ENCODE measurements around the gene ABHD12.

Gene ABHD12

GRCh38 chr20:25374842-25375241 lies 15.8 kb downstream of the ABHD12 start:
- Histone ChIP-seq H3K23ac (ENCODE audit: low read length) (no peak overlapping the region), H2BK15ac (replicated peaks; ENCODE audit: low read depth) (no peak overlapping the region), H3K79me1 (ENCODE audit: low read length) (peaks cover 22% of the 10 kb centered on the region), H2BK120ac (ENCODE audit: low read depth, low read length) (no peak overlapping the region), H4K5ac (ENCODE audit: low read length) (no peak overlapping the region), H3K4me2 (ENCODE audit: low read length) (no peak overlapping the region), H3K27me3 (ENCODE audit: insufficient read depth, low read length, poor library complexity) (no peaks in the 10 kb centered on the region), H2AK5ac (ENCODE audit: low read length) (no peak overlapping the region), H2BK5ac (ENCODE audit: low read length) (no peak overlapping the region), H3K4me1 (ENCODE audit: control insufficient read depth, low read depth, low read length) (no peaks in the 10 kb centered on the region), H3K27ac (ENCODE audit: low read depth, low read length) (no peak overlapping the region), H3K4me3 (ENCODE audit: low read length) (no peak overlapping the region), H3K18ac (ENCODE audit: low read length) (no peak overlapping the region), H3K36me3 (ENCODE audit: control insufficient read depth, insufficient read depth, low read length) (no peaks in the 10 kb centered on the region), H3K9ac (ENCODE audit: low read length) (no peak overlapping the region), H3K56ac (ENCODE audit: low read length) (no peak overlapping the region), H3K4ac (ENCODE audit: low read depth, low read length) (no peak overlapping the region), H4K8ac (ENCODE audit: low read depth, low read length) (no peak overlapping the region), H3K79me2 (ENCODE audit: control insufficient read depth, insufficient read depth, low read length) (peaks cover 22% of the 10 kb centered on the region)
- WGBS (ENCODE audit: extremely low coverage, insufficient coverage, low lambda C conversion rate) = no CpG with 5 or more reads among the region's 2 CpGs
- DNase-seq = no peak

- Histone ChIP-seq H3K27ac (ENCODE audit: low read depth, low read length) (no peak overlapping the region), H2BK5ac (ENCODE audit: low read length) (no peak overlapping the region), H4K5ac (ENCODE audit: low read length) (no peak overlapping the region), H3K4me1 (ENCODE audit: control insufficient read depth, low read depth, low read length) (no peaks in the 10 kb centered on the region), H3K4me3 (ENCODE audit: low read length) (no peak overlapping the region), H3K4me2 (ENCODE audit: low read length) (no peak overlapping the region), H2BK15ac (replicated peaks; ENCODE audit: low read depth) (no peak overlapping the region), H3K56ac (ENCODE audit: low read length) (no peak overlapping the region), H3K79me2 (ENCODE audit: control insufficient read depth, insufficient read depth, low read length) (peaks cover 18% of the 10 kb centered on the region), H3K23ac (ENCODE audit: low read length) (no peak overlapping the region), H3K79me1 (ENCODE audit: low read length) (peaks cover 27% of the 10 kb centered on the region), H3K18ac (ENCODE audit: low read length) (no peak overlapping the region), H2BK120ac (ENCODE audit: low read depth, low read length) (no peak overlapping the region), H3K4ac (ENCODE audit: low read depth, low read length) (no peak overlapping the region), H3K9ac (ENCODE audit: low read length) (no peak overlapping the region), H4K8ac (ENCODE audit: low read depth, low read length) (no peak overlapping the region), H3K27me3 (ENCODE audit: insufficient read depth, low read length, poor library complexity) (no peaks in the 10 kb centered on the region), H2AK5ac (ENCODE audit: low read length) (no peak overlapping the region), H3K36me3 (ENCODE audit: control insufficient read depth, insufficient read depth, low read length) (no peaks in the 10 kb centered on the region)
- no CpG with 5 or more reads among the region's 10 CpGs for WGBS (ENCODE audit: extremely low coverage, insufficient coverage, low lambda C conversion rate)
- no peak for DNase-seq
Measured at GRCh38 chr20:25372584-25373336, 17.9 kb downstream of the ABHD12 start.

DNA sequence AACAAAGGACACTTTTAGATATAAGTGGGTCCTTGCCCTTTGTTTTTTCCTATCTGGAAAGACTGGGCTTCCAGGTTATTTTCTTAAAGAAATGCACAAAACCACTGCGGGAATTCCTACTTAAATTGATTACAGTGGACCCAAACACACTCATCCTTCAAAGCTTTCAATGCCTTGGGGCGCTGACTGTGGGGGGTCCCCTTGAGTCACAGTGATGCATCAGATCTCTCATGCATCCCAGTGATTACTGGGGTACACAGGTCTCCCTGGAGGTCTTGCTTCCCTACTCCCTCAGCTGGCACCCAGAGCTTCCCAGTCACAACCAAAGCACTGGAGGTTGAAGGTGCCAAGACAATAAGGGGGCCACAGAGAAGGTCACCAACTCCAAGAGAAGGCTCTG lies 20.7 kb downstream of the ABHD12 start:
- Histone ChIP-seq H3K4ac (ENCODE audit: low read depth, low read length) (no peak overlapping the region), H2BK5ac (ENCODE audit: low read length) (no peak overlapping the region), H2AK5ac (ENCODE audit: low read length) (no peak overlapping the region), H2BK15ac (replicated peaks; ENCODE audit: low read depth) (no peak overlapping the region), H3K4me1 (ENCODE audit: control insufficient read depth, low read depth, low read length) (no peaks in the 10 kb centered on the region), H3K23ac (ENCODE audit: low read length) (no peak overlapping the region), H3K79me1 (ENCODE audit: low read length) (peaks cover 25% of the 10 kb centered on the region), H3K27ac (ENCODE audit: low read depth, low read length) (no peak overlapping the region), H3K18ac (ENCODE audit: low read length) (no peak overlapping the region), H3K36me3 (ENCODE audit: control insufficient read depth, insufficient read depth, low read length) (no peaks in the 10 kb centered on the region), H3K27me3 (ENCODE audit: insufficient read depth, low read length, poor library complexity) (no peaks in the 10 kb centered on the region), H2BK120ac (ENCODE audit: low read depth, low read length) (no peak overlapping the region), H3K4me2 (ENCODE audit: low read length) (no peak overlapping the region), H3K79me2 (ENCODE audit: control insufficient read depth, insufficient read depth, low read length) (peaks cover 15% of the 10 kb centered on the region), H3K56ac (ENCODE audit: low read length) (no peak overlapping the region), H3K4me3 (ENCODE audit: low read length) (no peak overlapping the region), H4K5ac (ENCODE audit: low read length) (no peak overlapping the region), H3K9ac (ENCODE audit: low read length) (no peak overlapping the region), H4K8ac (ENCODE audit: low read depth, low read length) (no peak overlapping the region)
- no CpG with 5 or more reads among the region's 2 CpGs for WGBS (ENCODE audit: extremely low coverage, insufficient coverage, low lambda C conversion rate)
- DNase-seq = no peak

- Histone ChIP-seq H3K23ac (ENCODE audit: low read length) (no peak overlapping the region), H3K4ac (ENCODE audit: low read depth, low read length) (no peak overlapping the region), H3K4me1 (ENCODE audit: control insufficient read depth, low read depth, low read length) (no peaks in the 10 kb centered on the region), H3K18ac (ENCODE audit: low read length) (no peak overlapping the region), H2BK15ac (replicated peaks; ENCODE audit: low read depth) (no peak overlapping the region), H3K36me3 (ENCODE audit: control insufficient read depth, insufficient read depth, low read length) (no peaks in the 10 kb centered on the region), H3K56ac (ENCODE audit: low read length) (no peak overlapping the region), H2BK5ac (ENCODE audit: low read length) (no peak overlapping the region), H3K4me3 (ENCODE audit: low read length) (no peak overlapping the region), H3K27ac (ENCODE audit: low read depth, low read length) (no peak overlapping the region), H3K79me2 (ENCODE audit: control insufficient read depth, insufficient read depth, low read length) (peaks cover 15% of the 10 kb centered on the region), H3K27me3 (ENCODE audit: insufficient read depth, low read length, poor library complexity) (no peaks in the 10 kb centered on the region), H4K5ac (ENCODE audit: low read length) (no peak overlapping the region), H3K4me2 (ENCODE audit: low read length) (no peak overlapping the region), H3K9ac (ENCODE audit: low read length) (no peak overlapping the region), H3K79me1 (ENCODE audit: low read length) (peaks cover 24% of the 10 kb centered on the region), H2BK120ac (ENCODE audit: low read depth, low read length) (no peak overlapping the region), H4K8ac (ENCODE audit: low read depth, low read length) (no peak overlapping the region), H2AK5ac (ENCODE audit: low read length) (no peak overlapping the region)
- WGBS (ENCODE audit: extremely low coverage, insufficient coverage, low lambda C conversion rate) = no CpG with 5 or more reads among the region's 8 CpGs
- no peak for DNase-seq
Measured at GRCh38 chr20:25369529-25369928, 21.1 kb downstream of the ABHD12 start.

DNA sequence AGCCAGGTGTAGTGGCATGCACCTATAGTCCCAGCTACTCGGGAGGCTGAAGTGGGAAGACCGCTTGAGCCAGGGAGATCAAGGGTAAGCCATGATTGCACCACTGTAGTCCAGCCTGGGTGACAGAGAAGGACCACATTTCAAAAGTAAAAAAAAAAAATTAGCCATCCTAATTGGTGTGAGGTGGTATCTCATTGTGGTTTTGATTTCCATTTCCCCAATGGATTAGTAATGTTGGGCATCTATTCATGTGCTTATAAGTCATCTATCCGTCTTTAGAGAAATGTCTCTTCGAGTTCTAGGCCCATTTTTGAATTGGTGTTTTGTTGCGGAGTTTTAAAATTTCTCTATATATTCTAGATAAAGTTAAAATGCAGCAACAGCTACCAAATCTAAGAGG lies 21.7 kb downstream of the ABHD12 start:
- no peak overlapping the region for H3K9ac ChIP-seq (ENCODE audit: low read length)
- peaks cover 24% of the 10 kb centered on the region for H3K79me1 ChIP-seq (ENCODE audit: low read length)
- H3K4me1 ChIP-seq (ENCODE audit: control insufficient read depth, low read depth, low read length) = no peaks in the 10 kb centered on the region
- no peaks in the 10 kb centered on the region for H3K36me3 ChIP-seq (ENCODE audit: control insufficient read depth, insufficient read depth, low read length)
- no peak overlapping the region for H2BK5ac ChIP-seq (ENCODE audit: low read length)
- H3K4ac ChIP-seq (ENCODE audit: low read depth, low read length) = no peak overlapping the region
- no CpG with 5 or more reads among the region's 5 CpGs for WGBS (ENCODE audit: extremely low coverage, insufficient coverage, low lambda C conversion rate)
- H4K5ac ChIP-seq (ENCODE audit: low read length) = no peak overlapping the region
- H2BK120ac ChIP-seq (ENCODE audit: low read depth, low read length) = no peak overlapping the region
- no peak overlapping the region for H3K4me3 ChIP-seq (ENCODE audit: low read length)
- peaks cover 15% of the 10 kb centered on the region for H3K79me2 ChIP-seq (ENCODE audit: control insufficient read depth, insufficient read depth, low read length)
- H3K27me3 ChIP-seq (ENCODE audit: insufficient read depth, low read length, poor library complexity) = no peaks in the 10 kb centered on the region
- H4K8ac ChIP-seq (ENCODE audit: low read depth, low read length) = no peak overlapping the region
- H3K27ac ChIP-seq (ENCODE audit: low read depth, low read length) = no peak overlapping the region
- no peak overlapping the region for H2BK15ac ChIP-seq (replicated peaks; ENCODE audit: low read depth)
- no peak overlapping the region for H2AK5ac ChIP-seq (ENCODE audit: low read length)
- H3K4me2 ChIP-seq (ENCODE audit: low read length) = no peak overlapping the region
- no peak overlapping the region for H3K56ac ChIP-seq (ENCODE audit: low read length)
- no peak overlapping the region for H3K18ac ChIP-seq (ENCODE audit: low read length)
- H3K23ac ChIP-seq (ENCODE audit: low read length) = no peak overlapping the region
- DNase-seq = no peak

DNA sequence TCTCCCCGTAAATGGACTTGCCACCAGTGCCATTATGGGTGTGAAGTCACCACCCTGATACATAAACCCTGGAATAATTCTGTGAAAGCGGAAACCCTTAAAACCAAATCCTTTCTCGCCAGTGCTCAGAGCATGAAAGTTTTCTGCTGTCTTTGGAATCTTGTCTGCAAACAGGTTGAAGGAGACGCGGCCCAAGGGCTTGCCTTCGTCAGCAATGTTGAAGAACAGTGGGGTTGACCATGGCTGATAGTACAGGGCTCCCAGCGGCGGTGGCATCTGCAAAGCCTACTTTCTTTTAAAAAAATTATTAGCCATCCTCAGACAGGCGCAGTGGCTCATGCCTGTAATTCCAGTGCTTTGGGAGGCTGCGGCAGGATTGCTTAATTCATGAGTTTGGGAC lies 22.1 kb downstream of the ABHD12 start:
- Histone ChIP-seq H3K4me2 (ENCODE audit: low read length) (no peak overlapping the region), H4K5ac (ENCODE audit: low read length) (no peak overlapping the region), H3K4ac (ENCODE audit: low read depth, low read length) (no peak overlapping the region), H3K36me3 (ENCODE audit: control insufficient read depth, insufficient read depth, low read length) (no peaks in the 10 kb centered on the region), H3K4me1 (ENCODE audit: control insufficient read depth, low read depth, low read length) (no peaks in the 10 kb centered on the region), H4K8ac (ENCODE audit: low read depth, low read length) (no peak overlapping the region), H3K27me3 (ENCODE audit: insufficient read depth, low read length, poor library complexity) (no peaks in the 10 kb centered on the region), H3K18ac (ENCODE audit: low read length) (no peak overlapping the region), H2AK5ac (ENCODE audit: low read length) (no peak overlapping the region), H3K56ac (ENCODE audit: low read length) (no peak overlapping the region), H2BK15ac (replicated peaks; ENCODE audit: low read depth) (no peak overlapping the region), H3K23ac (ENCODE audit: low read length) (no peak overlapping the region), H3K79me2 (ENCODE audit: control insufficient read depth, insufficient read depth, low read length) (peaks cover 15% of the 10 kb centered on the region), H3K9ac (ENCODE audit: low read length) (no peak overlapping the region), H3K79me1 (ENCODE audit: low read length) (peaks cover 24% of the 10 kb centered on the region), H2BK5ac (ENCODE audit: low read length) (no peak overlapping the region), H2BK120ac (ENCODE audit: low read depth, low read length) (no peak overlapping the region), H3K4me3 (ENCODE audit: low read length) (no peak overlapping the region), H3K27ac (ENCODE audit: low read depth, low read length) (no peak overlapping the region)
- DNase-seq = no peak
- WGBS (ENCODE audit: extremely low coverage, insufficient coverage, low lambda C conversion rate) = no CpG with 5 or more reads among the region's 10 CpGs
